Measurements from ENCODE around the gene LCOR.

Gene LCOR

GRCh38 chr10:96878057-96878456 is 46.0 kb downstream of the LCOR start:
- H3K4me3 ChIP-seq = no peak overlapping the region

GRCh38 chr10:96880575-96880974 is 48.5 kb downstream of the LCOR start:
- H3K4me3 ChIP-seq = no peak overlapping the region
- H3K27ac ChIP-seq = no peak overlapping the region

More at GRCh38 chr10:96878057-96878456, 46.0 kb downstream of the LCOR start:
- no peak overlapping the region for H3K27ac ChIP-seq

GRCh38 chr10:96889415-96890171 is 57.5 kb downstream of the LCOR start:
- Histone ChIP-seq H3K27ac (no peak overlapping the region), H3K4me3 (no peak overlapping the region)

DNA sequence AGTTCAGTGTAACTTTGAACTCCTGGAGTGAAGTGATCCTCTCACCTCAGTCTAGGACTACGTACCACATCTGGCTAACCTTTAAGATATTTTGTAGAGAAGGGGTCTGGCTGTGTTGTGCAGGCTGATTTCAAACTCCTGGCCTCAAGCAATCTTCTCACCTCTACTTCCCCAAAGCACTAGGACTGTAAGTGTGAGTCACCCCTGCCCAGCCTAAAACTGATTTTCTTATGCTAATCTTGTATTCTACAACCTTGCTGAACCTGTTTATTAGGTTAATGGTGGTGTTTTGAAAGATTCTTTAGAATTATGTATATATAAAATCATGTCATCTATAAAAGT is 58.0 kb downstream of the LCOR start:
- H3K27ac ChIP-seq = no peak overlapping the region

DNA sequence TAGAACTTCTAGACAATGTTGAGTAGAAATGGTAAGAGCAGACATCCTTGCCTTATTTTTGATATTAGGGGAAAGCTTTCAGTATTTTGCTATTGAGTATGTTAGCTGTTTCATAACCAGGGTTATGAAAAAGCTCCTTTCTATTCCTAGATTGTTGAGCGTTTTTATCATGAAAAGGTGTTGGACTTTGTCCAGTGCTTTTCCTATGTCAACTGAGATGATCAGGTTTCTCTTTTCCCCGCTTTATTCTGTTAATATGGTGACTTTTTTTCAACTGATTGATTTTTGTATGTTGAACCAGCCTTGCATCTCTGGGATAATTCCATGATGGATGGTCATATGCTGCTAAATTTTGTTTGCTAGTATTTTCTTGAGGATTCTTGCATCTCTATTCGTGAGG is 58.5 kb downstream of the LCOR start:
- H3K4me3 ChIP-seq = no peak overlapping the region
- H3K27ac ChIP-seq = no peak overlapping the region

More for the DNA sequence above, 58.0 kb downstream of the LCOR start:
- H3K4me3 ChIP-seq = no peak overlapping the region

DNA sequence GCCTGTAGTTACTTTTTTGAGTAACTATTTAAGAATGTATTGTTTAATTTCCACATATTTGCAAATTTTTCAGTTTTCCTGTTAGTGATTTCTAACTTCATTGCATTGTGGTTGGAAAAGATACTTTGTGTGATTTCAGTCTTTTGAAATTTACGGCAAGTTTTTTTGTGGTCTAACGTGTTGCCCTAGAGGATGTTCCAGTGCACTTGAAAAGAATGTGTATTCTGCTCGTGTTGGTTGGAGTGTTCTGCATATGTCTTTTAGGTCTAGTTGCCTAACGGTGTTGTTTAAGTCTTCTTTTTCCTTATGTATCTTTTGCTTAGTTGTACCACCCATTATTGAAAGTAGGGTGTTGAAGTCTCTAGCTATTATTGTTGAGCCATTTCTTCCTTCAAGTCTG is 59.7 kb downstream of the LCOR start:
- no peak overlapping the region for H3K4me3 ChIP-seq
- H3K27ac ChIP-seq = no peak overlapping the region

DNA sequence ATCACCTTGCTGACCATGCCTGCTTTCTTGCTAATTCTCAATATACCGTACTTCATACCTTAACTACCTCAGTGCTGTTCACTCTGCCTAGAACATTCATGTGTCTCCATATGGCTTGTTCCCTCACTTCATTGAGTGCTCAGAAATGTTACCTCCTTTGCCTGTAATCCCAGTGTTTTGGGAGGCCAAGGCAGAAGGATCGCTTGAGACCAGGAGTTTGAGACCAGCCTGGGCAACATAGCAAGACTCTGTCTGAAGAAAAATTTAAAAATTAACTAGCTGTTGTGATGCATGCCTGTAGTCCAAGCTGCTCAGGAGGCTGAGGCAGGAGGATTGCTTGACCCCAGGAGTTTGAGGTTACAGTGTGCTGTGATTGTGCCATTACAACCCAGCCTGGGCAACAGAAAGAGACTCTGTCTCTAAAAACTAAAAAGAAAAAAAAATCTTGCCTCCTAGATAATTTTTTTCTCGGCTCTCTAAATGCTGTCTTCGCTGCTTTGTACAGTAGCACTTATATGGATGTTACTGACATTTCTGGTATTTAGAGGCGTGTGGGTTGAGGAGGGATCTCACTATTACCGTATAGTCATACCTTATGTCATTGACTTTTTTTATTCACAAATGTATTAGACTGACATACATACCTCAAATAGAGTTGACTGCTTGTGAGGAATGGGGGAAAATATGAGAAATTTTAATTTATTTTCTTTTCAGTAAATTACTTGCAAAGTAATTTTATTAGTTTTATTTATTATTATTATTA is 63.7 kb downstream of the LCOR start:
- H3K4me3 ChIP-seq = no peak overlapping the region

DNA sequence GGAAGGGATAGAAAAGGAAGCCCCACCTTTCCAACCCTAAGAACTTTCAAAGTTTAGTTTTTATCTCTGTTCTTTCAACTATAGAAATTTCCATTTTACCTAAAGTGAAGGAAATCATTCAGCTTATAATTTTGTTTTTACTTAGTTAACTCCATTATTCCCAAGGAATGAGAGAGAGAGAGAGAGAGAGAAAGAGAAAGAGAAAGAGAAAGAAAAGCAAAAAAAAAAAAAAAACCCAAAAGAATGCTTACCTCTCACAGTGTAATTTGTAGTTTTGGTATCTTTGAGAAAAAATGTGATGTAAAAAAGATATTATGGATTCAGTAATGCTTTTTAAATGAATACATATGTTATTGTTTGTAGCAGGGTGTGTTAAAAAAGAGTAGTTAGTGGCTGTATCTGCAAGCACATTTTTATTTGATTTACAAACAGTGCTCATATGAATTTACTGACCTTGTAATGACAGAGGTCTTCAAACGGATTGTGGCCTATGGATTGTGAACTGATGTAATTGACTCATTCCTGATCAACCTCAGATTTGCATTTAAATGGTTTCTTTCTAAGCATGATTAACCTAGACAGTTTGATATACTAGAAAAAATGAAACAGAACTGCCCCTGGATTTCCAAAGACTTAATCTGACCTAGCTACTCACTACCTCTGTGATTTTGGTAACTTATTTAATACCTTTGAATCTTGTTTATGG is 64.9 kb downstream of the LCOR start:
- Histone ChIP-seq H3K4me3 (no peak overlapping the region), H3K27ac (no peak overlapping the region)

More for the DNA sequence above, 63.7 kb downstream of the LCOR start:
- no peak overlapping the region for H3K27ac ChIP-seq

DNA sequence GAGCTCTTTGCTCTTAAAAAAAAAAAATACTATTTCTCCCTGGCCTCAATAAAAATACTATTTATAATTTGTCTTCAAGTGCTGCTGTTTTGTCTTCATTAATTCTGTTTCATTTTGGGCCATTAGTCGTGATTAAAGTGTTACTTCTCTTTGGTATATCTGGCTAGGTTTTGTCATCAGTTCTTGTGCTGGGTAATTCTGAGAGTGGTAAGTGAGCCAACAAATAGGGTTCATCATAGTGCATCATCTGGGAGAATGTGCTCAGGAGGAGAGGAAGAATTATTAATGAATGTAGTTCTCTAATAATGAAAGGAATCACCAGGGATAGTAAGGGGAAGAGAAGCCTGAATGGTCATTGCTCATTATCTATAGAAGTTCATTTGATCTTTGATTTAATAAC is 70.0 kb downstream of the LCOR start:
- Histone ChIP-seq H3K4me3 (no peak overlapping the region), H3K27ac (no peak overlapping the region)

GRCh38 chr10:96902731-96903358 is 70.7 kb downstream of the LCOR start:
- no peak overlapping the region for H3K4me3 ChIP-seq
- no peak overlapping the region for H3K27ac ChIP-seq

DNA sequence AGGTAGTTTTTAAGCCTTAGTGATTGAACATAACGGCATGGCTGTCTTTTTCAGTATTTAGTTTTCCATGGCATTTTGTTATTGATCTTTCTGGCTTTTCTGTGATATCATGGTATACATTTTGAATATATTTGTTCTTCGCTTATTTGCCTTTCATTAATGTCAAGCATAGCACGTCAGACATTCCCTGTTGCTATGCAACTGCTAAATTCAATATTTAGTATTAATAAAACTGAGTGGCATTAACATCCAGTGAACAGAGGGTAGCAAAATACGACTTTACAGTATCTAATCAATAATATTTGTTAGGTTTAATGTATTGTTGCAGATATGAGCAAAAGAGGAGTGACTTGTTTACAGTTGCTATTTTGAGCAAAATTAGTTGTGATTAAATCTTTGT is 72.5 kb downstream of the LCOR start:
- H3K4me3 ChIP-seq = no peak overlapping the region
- no peak overlapping the region for H3K27ac ChIP-seq

DNA sequence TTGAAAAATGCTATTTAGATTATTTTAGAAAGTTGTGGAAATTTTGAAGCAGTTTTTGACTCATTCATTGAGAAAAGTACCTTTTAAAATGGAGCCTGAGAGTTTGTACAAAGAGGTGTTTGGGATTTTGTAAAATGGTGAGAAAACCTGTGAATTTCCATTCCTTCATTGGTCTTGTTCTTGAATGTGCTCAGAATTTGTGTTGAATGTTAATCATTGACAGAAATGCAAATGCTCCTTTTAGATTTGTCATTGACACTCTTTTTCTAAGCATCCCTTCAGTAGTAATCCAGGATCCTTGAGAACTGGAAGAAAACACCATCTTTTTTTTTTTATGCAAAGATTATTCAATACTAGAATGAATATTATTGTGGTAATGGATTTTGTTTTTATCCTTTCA is 74.8 kb downstream of the LCOR start:
- no peak overlapping the region for H3K27ac ChIP-seq
- H3K4me3 ChIP-seq = no peak overlapping the region

DNA sequence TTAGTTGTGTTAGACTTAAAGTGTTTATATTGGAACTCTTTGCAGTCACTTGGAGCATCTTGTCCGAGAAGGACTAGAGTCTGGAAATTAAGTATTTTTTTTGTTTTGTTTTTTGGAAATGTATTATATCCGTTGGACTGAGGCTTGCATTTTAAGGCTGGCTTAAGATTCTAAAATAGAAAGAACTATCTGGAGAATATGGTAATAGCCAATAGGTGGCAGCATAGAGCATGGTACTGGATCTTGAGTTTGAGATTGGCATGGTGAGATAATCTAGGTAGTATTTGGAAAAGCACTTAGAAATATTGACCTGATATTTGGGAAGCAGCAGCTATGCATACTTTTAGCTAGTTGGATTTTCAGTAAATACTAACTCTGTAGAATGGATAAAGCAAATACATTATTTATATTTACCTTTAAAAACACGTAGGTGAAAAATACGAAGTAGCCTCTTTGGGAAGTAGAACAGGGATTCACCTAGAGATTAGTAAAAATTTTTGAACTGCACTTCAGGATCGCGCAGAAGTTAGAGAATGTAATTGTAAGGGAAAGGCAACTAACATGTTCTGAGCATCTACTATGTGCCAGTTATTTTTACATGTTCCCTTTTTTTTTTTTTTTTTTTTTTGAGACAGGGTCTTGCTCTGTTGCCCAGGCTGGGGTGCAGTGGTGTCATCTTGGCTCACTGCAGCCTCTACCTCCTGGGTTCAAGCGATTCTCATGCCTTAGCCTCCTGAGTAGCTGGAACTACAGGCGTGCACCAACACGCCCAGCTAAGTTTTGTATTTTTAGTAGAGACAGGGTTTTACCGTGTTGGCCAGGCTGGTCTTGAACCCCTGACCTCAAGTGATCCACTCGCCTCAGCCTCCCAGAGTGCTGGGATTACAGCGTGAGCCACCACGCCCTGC is 78.6 kb downstream of the LCOR start:
- Histone ChIP-seq H3K4me3 (no peak overlapping the region), H3K27ac (no peak overlapping the region)

- Histone ChIP-seq H3K4me3 (no peak overlapping the region), H3K27ac (no peak overlapping the region)
Measured at GRCh38 chr10:96912405-96912804, 80.3 kb downstream of the LCOR start.

DNA sequence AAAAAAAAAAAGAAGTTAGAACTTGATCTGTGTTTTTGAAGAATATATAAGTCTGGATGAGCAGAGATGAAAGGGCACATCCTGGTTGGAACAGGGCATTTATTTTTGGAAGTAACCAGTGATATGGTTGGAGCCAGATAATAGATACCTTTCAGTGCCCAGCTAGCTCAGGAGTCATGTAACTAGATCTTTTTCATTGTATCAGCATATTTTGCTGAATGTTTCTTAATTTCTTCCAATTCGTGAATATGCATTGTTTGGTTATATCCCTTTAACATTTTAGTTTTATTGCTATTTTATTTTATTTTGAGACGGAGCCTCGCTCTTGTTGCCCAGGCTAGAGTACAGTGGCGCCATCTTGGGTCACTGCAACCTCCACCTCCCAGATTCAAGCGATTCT is 81.8 kb downstream of the LCOR start:
- no peak overlapping the region for H3K27ac ChIP-seq
- H3K4me3 ChIP-seq = no peak overlapping the region

DNA sequence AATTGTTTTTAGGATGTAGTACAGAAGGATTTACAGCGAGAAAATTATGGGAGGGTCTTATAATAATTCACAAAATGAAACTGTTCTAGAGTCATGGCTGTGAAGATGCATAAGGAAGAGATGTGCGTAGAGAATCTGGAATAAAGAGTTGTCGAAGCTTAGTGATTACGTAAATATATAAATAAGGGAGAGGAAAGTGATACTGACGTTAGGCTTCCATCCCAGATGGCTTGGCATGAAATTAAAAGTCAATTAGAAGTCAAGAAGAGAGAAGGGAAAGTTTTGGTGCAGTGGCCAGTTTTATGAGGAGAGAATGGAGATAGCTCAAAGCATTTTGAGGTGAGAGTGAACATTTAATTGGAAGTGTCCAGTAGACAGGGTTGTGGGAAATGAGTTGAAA is 85.5 kb downstream of the LCOR start:
- H3K4me3 ChIP-seq = no peak overlapping the region
- H3K27ac ChIP-seq = no peak overlapping the region

- Histone ChIP-seq H3K27ac (no peak overlapping the region), H3K4me3 (no peak overlapping the region)
Measured at GRCh38 chr10:96918214-96919002, 86.3 kb downstream of the LCOR start.

DNA sequence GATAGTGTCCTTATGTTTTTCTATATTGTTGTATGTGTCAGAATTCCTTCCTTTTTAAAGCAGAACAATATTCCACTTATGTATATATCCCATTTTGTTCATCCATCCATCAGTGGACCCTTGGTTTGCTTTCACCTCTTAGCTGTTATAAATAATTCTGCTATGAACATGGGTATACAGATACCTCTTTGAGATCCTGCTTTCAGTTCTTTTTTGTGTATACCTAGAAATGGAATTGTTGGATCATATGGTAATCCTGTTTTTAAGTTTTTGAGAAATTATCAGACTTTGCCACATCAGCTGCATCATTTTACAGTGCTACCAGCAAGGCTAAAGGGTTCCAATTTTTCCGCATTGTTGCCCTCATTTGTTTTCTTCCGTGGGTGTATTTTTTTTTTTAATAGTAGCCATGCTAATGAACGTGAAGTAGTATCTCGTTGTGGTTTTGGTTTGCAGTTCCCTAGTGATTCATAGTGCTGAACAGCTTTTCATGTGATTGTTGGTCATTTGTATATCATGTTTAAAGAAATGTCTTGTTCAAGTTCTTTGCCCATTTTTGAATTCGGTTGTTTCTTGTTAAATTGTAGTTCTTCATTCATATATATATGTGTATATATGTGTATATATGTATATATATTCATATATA is 87.8 kb downstream of the LCOR start:
- no peak overlapping the region for H3K27ac ChIP-seq
- no peak overlapping the region for H3K4me3 ChIP-seq

Data from skin epidermis (tissue), 12 donors.